DMS 273 (cell line): Measurements from ENCODE around the gene CD80.

ENCODE experiments used
- DNase-seq: peaks from one replicate; lab custom pipeline; 2025; ENCODE audit not compliant: unreplicated experiment; lab: John Stamatoyannopoulos, UW

CD80 gene

DNA sequence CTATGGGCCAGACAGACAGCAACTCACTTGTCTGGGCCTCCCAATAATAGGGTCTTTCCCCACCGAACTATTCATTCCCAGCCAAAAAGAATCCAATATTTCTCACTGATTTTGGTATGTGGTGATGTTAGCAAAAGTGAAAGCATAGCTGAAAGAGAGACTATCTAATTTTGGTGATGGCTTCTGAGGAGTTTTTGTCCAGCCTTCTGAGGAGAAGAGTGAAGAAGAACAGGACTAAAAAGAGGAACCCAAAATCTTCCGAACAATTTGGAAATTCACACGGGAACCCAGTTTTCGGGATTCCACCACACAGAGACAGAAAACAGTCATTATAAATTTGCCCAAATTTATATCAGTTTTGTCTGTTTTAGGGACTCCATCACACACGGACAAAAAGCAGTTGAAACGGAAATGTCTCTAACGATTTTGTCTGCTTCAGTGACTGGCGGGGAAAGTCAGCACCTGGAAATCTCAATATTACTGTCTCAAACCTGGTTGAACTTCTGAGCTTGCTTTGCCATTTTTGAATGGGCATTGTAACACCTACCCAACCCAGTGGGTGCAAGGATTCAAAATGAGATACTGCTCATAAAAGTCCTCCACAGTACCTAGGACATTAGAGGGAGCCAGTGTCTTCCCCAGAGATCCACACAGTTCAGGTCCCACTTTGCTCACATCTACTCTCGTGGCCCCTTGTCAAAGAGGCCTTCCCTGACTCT lies 9.1 kb downstream of the CD80 start:
- no peak for DNase-seq

DNA sequence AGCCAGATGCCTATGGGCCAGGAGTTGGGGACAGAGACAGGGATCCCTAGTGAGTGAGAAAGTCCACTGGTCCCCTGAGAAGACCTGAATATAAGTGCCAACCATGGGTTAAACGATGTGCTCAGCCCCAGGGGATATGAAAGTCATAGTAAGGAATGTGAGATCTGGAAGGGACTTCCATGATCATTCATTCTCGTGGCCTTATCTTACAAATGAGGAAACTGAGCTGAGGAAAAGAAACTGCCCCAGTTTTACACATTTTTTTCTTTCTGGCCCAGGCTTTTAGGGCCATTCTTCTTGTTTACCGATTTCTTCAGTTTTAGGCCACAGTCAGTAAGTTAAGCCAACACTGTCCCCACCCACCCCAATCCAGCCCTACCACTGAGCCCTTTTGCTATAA lies 11.1 kb downstream of the CD80 start:
- DNase-seq: no peak

DNA sequence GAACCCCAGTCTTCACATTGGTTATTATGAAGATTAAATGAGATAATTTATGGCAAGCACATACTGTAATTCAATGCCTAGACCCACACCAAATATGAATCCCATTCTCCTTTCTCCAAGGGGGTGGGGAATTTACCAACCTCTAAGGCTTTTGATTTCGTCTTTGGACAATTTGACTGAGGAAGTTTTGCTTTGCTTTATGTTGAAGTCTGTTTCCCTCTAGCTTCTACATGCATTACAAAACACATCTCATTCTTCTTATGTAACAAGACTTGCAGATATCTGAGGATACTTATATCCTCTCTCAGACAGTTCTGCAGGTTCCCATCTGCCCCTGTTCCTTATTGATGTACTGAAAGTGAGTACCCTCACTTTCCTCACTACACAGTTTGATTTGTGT lies 12.2 kb downstream of the CD80 start:
- no peak for DNase-seq

DNA sequence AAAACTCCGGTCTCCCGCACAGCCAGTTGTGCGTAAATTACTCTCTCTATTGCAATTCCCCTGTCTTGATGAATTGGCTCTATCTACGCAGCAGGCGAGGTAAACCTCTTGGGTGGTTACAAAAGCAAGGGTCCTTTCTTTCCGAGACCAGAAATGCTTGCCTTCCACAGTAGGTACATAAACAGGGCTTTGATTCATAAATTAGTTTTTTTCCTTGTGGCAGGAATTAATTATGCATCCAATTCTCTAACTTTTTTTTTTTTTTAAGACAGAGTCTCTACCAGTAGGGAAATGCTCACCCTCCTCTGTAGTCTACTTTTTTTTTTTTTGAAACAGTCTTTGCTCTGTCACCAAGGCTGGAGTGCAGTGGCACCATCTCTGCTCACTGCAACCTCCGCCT lies 16.3 kb downstream of the CD80 start:
- DNase-seq: no peak

DNA sequence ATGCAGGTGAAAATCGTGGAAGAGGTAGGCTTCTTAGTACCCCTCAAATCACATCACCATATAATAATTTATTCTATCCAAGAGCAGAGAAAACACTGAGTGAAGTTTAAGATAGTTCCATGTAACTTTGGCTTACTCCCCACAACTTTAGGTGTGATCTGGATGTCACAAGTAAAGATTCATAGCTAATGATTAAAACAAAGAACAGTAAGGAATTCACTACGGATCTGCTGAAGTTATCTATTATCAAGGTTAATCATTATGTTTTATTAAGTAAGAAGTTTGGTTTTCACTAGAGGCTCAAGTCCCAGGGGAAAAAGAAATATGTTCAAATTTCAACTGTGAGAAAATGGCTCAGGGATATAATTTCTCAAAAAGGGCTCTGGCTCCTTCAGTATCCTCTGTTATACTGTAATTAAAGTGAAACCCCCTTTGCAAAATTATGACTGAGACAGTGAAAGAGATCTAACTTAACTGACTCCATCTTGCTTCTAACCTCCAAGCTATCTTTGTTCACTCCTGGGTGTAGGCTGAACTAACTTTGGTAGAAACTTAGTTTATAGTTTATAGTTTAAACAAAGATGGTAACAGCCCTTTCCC lies 17.1 kb downstream of the CD80 start:
- no peak for DNase-seq

DNA sequence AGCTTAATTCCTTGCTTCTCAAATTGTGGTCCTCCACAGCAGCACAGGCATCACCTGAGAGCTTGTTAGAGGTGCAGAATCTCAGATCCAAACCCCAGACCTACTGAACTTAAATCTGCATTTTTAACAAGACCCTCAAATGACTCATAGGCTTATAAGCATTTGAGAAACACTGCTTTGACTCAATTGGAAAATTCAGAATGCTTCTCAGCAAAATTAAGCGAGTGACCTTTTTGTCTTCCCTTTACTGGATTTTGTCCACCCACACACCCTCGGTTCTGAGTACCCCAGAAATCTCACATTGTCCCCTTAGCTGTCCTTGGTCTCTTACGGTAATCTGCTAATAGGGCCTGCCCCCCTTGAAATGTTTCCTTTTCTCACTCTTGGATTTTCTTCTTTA lies 17.9 kb downstream of the CD80 start:
- no peak for DNase-seq

DNA sequence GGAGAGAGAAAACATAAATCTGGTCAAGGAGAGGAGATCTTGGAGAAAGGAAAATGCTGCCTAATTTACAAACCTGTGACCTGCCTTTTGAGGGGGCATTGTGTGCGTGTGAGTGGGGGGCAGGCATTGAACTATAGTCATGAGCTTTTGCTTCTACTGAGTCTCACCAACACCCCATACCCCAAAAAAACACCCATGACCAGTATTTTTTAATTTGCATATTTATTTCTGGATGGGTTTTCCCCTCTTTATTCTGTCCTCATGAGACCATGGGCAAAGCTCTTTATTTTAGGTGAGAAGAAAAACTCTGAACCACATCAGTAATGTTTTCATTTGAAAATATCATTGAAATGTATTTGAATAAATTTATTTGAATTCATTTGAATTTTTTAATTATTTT lies 20.6 kb downstream of the CD80 start:
- DNase-seq: no peak

DNA sequence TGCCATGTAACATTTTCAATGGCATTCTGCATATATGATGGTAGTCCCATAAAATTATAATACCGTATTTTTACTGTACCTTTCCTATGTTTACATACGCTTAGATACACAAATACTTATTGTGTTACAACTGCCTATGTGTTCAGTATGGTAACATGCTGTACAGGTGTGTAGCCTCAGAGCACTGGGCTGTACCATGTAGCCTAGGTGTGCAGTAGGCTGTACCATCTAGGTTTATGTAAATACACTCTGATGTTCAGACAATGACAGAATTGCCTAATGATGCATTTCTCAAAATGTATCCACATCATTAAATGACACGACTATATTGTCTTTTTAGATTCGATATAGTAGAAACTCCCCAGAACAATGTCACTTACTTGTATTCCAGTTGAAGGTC lies 22.7 kb downstream of the CD80 start:
- DNase-seq: no peak

DNA sequence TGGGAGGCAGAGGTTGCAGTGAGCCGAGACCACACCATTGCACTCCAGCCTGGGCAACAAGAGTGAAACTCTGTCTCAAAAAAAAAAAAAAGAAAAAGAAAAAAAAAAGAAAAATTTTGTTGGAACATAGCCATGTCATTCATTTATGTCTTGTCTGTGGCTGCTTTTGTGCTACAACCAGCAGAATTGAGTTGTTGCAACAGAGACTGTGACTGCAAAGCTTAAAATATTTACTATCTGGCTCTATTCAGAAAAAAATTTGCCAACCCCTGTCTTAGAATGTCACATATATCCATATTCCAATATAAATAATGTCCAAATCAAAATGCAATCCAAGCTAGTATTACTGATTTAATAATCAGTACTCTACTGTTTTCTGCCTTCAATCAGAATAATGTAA lies 25.1 kb downstream of the CD80 start:
- no peak for DNase-seq

DNA sequence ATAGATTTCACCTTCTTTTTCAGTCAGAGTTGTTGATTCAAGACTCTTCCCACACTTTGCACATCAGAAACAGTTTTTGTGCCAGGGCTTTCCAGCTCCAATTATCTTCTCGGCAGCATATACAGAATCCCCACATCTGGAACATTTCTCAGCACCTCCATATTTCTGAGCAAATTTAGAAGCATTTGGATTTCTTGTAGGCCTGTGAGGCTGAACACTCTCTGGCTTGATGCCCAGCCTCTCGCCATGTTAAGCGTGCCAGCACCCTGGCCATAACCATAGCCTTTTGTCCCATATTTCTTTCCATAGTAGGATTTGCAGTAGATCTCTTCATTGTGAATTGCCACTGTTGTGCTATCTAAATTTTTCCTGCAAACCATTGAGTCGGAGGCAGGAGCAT lies 28.3 kb downstream of the CD80 start:
- DNase-seq: no peak

DNA sequence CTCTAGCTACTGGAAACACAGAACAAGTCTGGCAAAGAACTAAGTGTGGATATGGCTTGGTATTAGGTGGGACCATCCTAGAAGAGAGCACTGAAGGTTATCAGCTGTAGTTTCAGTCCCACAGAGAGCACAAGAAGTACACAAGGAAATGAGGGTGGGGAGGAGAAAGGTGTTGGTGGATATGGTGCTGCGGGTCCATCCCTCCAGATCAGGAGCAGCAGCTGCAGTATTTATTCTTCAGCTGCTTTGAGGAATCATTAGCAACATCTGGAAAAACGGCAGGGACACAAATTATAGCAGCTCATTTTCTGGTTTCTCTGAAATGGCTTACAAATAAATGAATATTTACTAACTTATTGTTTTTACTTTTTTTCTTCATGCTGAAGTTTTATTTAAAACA lies 29.0 kb downstream of the CD80 start:
- DNase-seq: no peak

DNA sequence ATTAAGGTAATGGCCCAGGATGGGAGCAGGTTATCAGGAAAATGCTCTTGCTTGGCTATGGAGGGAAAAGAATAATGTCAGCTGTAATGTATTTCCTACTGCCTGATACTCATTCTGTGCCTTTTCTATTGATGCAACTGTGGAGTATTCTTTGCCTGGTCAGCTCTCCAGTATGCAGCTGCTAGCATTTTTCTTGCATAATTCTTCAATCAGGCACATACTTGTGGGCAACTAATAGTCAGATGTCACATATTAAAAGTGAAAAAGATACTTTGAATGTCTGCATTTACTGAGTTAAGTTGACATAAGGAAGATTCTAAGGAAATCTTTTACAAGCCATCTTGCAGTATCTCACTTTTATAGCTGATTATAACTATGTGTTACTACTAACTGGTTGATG lies 29.5 kb downstream of the CD80 start:
- DNase-seq: no peak

DNA sequence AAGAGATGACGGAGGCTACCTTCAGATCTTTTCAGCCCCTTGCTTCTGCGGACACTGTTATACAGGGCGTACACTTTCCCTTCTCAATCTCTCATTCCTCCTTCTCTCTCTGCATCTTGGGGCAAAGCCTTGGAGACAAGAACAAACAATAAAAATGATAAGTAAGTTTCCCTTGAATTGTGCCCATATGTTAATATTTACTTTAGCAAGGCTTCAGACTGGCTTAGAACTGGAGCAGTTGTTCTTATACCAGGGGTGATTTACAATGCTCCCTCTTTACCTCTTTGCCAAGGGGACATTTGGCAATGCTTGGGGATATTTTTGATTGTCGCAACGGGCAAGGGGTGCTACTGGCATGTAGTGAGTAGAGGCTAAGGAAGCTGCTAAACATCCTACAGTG lies 31.7 kb downstream of the CD80 start:
- DNase-seq: no peak

DNA sequence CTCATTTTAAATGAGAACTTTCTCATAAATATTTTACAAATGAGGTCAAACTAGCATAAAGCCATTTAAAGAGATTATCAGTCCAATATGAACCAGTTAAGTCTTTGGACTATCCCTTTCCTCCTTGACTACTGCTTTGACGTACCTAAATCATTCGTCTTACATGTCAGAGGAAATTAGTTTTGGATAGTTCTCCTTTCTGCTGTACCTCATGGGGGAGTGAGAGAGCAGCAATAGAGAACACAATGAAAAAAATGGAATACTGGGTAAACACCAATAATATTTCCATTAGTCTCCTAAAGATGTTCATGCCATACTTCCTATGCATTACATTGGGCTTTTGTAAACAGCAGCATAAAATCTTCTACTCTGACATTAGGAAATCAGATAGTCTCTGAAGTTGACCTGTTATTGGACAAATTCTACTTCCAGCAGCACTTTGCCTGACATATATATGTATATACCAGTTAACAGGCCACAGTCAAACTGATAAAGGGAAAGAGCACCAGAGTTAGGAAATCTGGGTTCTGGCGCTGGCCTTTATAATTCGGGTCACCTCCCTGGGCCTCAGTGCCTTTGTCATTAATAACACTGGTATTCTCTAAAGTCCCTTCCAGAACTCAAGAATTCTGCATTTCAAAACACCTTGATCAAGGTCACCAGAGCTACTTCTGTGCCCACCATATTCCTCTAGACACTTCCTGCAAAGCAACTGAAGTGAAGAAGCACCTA lies 34.3 kb downstream of the CD80 start:
- DNase-seq: peak; percentile 23

DNA sequence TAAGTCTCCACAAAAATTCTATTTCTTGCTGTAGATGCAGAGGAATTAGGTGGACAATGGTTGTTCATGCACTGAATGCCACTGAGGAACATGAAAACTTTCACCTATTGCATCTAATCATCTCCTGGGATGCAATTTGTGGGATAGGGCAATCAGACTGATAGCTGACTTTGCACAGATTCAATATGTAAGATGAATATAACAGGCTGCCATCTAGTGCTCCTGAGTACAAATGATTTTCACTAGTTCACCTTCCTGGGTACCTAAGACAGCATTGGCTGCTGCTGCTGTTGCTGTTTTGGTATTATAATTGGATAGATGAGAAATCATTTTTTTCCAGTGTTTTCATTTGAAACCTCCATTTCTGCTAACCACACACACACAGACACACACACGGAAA lies 41.4 kb downstream of the CD80 start:
- no peak for DNase-seq

DNA sequence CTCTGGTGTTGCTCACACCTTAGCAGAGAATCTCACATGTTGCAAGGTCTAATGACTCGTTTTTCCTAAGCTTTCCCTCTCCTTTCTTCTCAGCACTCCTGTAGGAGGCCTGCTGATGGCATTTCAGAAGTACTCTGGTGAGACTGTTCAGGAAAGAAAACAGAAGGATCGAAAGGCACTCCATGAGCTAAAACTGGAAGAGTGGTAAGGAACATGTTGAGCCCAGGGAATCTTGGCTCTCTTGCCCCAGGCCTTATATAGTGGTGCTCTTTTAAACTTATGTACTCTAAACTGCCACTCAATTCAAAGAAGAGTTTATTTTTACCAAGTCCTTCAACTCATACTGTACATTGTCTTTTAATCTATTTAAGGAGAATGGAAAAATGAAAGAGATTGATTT lies 42.3 kb downstream of the CD80 start:
- DNase-seq: no peak

DNA sequence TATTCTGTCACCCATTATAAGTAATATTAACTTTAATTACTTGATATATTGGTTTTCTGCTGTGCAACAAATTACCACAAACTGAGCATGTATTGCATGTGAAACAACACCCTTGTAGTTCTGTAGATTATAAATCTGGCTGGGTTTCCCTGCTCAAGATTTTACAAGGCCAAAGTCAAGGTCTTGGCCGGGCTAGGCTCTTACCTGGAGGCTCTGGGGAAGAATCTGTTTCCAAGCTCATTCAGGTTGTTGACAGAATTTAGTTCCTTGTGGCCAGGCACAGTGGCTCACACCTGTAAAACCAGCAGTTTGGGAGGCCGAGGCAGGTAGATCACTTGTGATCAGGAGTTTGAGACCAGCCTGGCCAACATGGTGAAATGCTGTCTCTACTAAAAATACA lies 44.8 kb downstream of the CD80 start:
- DNase-seq: no peak

DNA sequence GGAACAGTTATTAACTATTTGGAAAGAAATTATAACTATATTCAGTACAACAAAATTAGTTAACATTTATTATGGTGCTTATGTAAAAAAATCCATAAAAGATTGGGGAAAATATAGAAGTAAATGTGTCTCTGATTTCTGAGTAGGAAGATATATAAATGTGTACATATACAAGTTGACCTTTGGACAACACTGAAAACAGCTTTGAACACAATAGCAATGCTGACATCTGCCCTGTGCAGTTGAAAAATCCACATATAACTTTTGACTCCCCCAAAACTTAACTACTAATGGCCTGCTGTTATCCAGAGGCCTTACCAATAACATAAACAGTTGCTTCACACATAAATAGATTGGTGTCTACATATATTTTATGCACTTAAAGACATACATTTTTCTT lies 48.7 kb downstream of the CD80 start:
- no peak for DNase-seq

DNA sequence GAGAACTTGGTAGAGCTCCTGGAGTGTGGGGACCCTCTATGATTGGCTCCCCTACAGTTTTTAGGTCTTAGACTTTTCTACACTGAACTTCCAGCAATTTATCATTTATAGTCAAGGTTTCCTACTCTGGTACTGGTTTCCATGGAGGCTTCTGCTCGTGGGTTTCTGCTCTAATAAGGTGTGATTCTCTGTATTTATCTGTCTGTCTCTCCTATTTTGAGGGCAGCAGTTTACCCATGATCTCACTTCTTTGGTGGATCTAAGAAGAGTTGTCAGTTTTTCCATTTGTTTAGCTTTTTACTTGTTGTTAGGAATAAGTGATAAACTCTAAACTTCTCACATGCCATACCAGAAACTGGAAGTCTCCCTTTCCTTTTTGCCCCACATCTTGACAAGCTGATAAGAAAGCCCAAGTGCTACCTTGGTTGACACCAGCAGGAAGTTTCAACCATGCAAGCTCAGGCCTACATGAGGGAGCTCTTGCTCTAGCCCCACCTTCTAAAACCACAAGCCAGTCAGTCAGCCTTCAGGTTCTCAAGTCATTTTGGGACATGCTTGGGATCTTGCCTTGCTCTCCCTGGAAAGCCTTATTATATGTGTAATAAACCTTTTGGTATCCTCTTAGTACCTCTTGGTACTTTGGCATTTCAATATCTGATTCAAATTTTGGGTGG lies 51.1 kb downstream of the CD80 start:
- DNase-seq: no peak

DNA sequence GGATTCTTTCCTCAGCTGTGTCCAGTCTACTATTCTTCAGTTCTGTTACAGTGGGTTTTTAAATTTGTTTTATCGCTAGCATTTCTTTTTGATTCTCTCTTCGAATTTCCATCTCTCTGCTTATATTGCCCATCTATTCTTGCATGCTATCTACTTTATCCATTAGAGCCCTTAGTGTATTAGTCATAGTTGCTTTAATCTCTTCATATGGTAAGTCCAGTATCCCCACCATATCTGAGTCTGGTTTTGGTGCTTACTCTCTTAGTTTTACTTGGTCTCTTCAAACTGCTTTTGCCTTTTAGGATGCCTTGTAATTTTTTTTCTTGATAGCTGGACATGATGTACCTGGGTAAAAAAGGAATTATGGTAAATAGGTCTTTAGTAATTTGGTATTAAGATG lies 52.0 kb downstream of the CD80 start:
- no peak for DNase-seq

DNA sequence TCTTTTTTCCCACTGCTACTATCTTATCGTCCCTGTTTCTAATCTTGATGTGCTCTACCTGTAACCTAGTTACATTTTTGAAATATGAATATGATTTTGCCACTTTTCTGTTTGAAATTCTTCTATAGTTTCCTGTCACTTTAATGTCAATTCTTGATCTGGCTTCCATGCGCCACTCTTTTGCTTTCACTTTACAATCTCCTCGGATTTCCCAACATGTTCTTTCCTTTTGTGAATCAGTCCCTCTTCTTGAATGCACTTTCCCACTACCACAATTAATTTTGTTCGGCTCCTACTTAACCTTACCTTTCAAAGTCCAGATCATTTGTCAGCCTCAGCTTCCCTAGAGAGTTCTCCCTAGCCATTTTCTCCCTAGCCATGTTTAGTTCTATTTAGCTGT lies 52.8 kb downstream of the CD80 start:
- no peak for DNase-seq

DNA sequence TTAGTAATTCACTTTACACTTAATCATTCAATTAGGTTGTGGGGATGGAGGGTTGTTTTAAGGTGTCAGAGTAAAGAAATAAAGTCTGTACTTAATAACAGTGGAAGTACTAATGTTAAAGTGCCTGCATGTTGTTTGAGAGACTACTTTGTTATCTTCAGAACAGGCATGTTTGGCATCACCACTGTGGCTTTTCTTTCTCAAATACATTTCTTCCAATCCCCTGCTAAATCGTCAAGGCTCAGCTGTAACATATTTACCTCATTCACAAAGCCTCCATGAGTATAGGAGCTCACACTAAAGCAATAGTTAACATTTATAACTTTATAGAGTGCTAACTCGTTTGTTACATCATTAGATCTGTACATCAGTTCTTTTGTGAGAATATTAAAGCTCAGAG lies 58.5 kb downstream of the CD80 start:
- DNase-seq: no peak
